ENCODE measurements around the gene DXO.

DNA sequence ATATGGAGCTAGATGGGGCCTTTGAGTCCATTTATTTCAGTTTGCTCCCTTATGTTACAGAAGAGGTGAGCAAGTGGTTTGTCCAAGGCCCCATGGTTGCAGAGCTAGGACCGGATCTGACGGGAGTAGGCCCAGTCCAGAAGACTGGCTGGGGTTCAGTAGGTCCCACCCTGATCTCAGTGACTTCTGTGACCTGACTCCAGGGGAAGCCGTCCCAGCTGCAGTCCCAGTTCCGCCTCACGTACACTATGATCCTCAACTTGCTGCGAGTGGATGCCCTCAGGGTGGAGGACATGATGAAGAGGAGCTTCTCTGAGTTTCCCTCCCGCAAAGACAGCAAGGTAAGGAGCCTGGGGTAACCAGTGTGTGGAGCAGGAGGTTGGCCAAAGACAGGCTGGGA lies 5.4 kb downstream of the DXO start:
- TF ChIP-seq CTCF (IDR thresholded peaks at IDR 0.05; ENCODE audit: insufficient read depth, low read length, poor library complexity, severe bottlenecking): no peak
- TF ChIP-seq EZH2phosphoT487 (conservative IDR thresholded peaks at IDR 0.05; ENCODE audit: low read length): no peak

Data from SU-DHL-6 (cell line).